GM12878 (cell line): Measurements from ENCODE around the gene TMEM44. TPM values are rescaled to one million over a fixed set of nuclear protein-coding genes. Genes with fewer than 3 reads are reported as not detected.

Experiments
- ATAC-seq: fragments of 200-7000 bp; cut with Tn5 transposase; 3 replicates; pipeline ENCODE4 v1.9.1; 2020; ENCODE audit warnings: mild to moderate bottlenecking, moderate library complexity
- BruUV-seq: library from RNA; stranded (reverse); fragments of 400-500 nt; replicated peaks from 2 replicates; lab custom pipeline; 2021; lab: Mats Ljungman, UMichigan
- CTCF ChIA-PET: fragments of 300-600 bp; sonication (Branson Sonifier 250); formaldehyde crosslinking; extraction: SDS; loops from one replicate; lab custom pipeline; 2021; ENCODE audit warnings: inconsistent platforms; lab: Yijun Ruan, JAX
- POLR2A ChIA-PET: fragments of 350-600 bp; formaldehyde crosslinking; extraction: SDS; loops from one replicate; lab custom pipeline; 2021; ENCODE audit warnings: inconsistent platforms; lab: Charles Lee
- RAD21 ChIA-PET: fragments of 300-600 bp; sonication (Branson Sonifier 250); formaldehyde crosslinking; loops from one replicate; lab custom pipeline; 2023; ENCODE audit warnings: antibody characterized with exemption; ENCODE audit not compliant: unreplicated experiment; lab: Charles Lee
- SMC1A ChIA-PET: fragments of 300-600 bp; sonication (Branson Sonifier 250); formaldehyde crosslinking; loops from one replicate; lab custom pipeline; 2023; ENCODE audit not compliant: unreplicated experiment, uncharacterized antibody; lab: Charles Lee
- DNase-seq: peaks from one replicate; pipeline ENCODE4 v3.0.0-alpha.2; 2011; ENCODE audit warnings: low read depth, low spot score
- FAIRE-seq: peaks from 3 replicates; lab custom pipeline; 2011; peaks lifted over from hg19 to GRCh38; lab: Jason Lieb, UNC
- H2AFZ ChIP-seq: 2 replicates; pipeline ENCODE4 v1.6.0; 2011; ENCODE audit warnings: low read depth, low read length, control low read depth; ENCODE audit not compliant: control insufficient read depth
- H3K27ac ChIP-seq: 2 replicates; pipeline ENCODE4 v1.5.1; 2011; ENCODE audit warnings: control low read depth; ENCODE audit not compliant: control insufficient read depth, insufficient read depth
- H3K27me3 ChIP-seq, 2 experiments: replicated peaks in 1 of 2; 2 replicates each; pipeline versions ENCODE4 v1.6.0 to v1.6.1; 2011; ENCODE audit warnings: low read length in 1 of 2; ENCODE audit not compliant: control insufficient read depth in 2 of 2, insufficient read depth in 2 of 2
- H3K36me3 ChIP-seq, 2 experiments: 2 replicates each; pipeline ENCODE4 v1.5.1; 2011; ENCODE audit warnings: low read length in 1 of 2; ENCODE audit not compliant: control insufficient read depth in 2 of 2, insufficient read depth in 2 of 2
- H3K4me1 ChIP-seq: 2 replicates; pipeline ENCODE4 v1.6.1; 2011; ENCODE audit warnings: mild to moderate bottlenecking, low read length, moderate library complexity, mixed read lengths; ENCODE audit not compliant: control insufficient read depth, insufficient read depth
- H3K4me2 ChIP-seq: 2 replicates; pipeline ENCODE4 v1.6.0; 2011; ENCODE audit warnings: control low read depth; ENCODE audit not compliant: control insufficient read depth, insufficient read depth
- H3K4me3 ChIP-seq: fragments of 200-600 bp; sonication (generic); 2 replicates; pipeline ENCODE4 v1.5.1; 2016
- H3K79me2 ChIP-seq: 2 replicates; pipeline ENCODE4 v1.6.0; 2011; ENCODE audit warnings: low read length; ENCODE audit not compliant: control insufficient read depth, insufficient read depth
- H3K9ac ChIP-seq: 2 replicates; pipeline ENCODE4 v1.8.0; 2011; ENCODE audit warnings: low read length, control low read depth, mixed read lengths; ENCODE audit not compliant: control insufficient read depth, insufficient read depth
- H3K9me3 ChIP-seq: replicated peaks from 3 replicates; pipeline ENCODE4 v1.5.1; 2011; ENCODE audit warnings: mild to moderate bottlenecking, low read length; ENCODE audit not compliant: control insufficient read depth, insufficient read depth
- H4K20me1 ChIP-seq: 2 replicates; pipeline ENCODE4 v1.6.0; 2011; ENCODE audit not compliant: control insufficient read depth, insufficient read depth
- IRF4 ChIP-seq: IDR thresholded peaks from 2 replicates; pipeline ENCODE4 v1.6.1; 2011; ENCODE audit warnings: low read depth, low read length
- NR2F1 ChIP-seq: fragments of 450-650 bp; conservative IDR thresholded peaks from 2 replicates; pipeline ENCODE4 v1.6.1; 2017; ENCODE audit warnings: mild to moderate bottlenecking
- SMARCA5 ChIP-seq: fragments of 450-650 bp; IDR thresholded peaks from 2 replicates; pipeline ENCODE4 v1.6.1; 2017; ENCODE audit warnings: mild to moderate bottlenecking
- SP1 ChIP-seq: IDR thresholded peaks from one replicate; pipeline ENCODE4 v1.6.1; 2011; ENCODE audit warnings: low read depth, low read length
- SPI1 ChIP-seq: IDR thresholded peaks from 2 replicates; pipeline ENCODE4 v1.6.1; 2011; ENCODE audit warnings: low read depth, mild to moderate bottlenecking, low read length, moderate library complexity, borderline replicate concordance; ENCODE audit not compliant: insufficient read depth
- SRF ChIP-seq, 2 experiments: IDR thresholded peaks; 2 replicates each; pipeline ENCODE4 v1.6.1; 2011; ENCODE audit warnings: low read depth in 2 of 2, low read length in 2 of 2, mild to moderate bottlenecking in 1 of 2, moderate library complexity in 1 of 2
- YY1 ChIP-seq: IDR thresholded peaks from 2 replicates; pipeline ENCODE4 v1.6.1; 2011; ENCODE audit warnings: low read depth, mild to moderate bottlenecking, low read length
- WGBS: methylation state at CpG from one replicate; pipeline ENCODE4 v1.1.6; 2016; ENCODE audit warnings: low lambda C conversion rate; ENCODE audit not compliant: insufficient replicate concordance, insufficient coverage; ENCODE audit errors: missing lambda C conversion rate; 5-methylcytosine and 5-hydroxymethylcytosine counted together
- in situ Hi-C: fragments of 300-500 bp; cut with MboI; formaldehyde crosslinking; loops from 9 replicates; pipeline ENCODE4 v1.14.3; 2018; ENCODE audit warnings: mixed read lengths
- intact Hi-C: fragments of 100-400 bp; cut with micrococcal nuclease; formaldehyde crosslinking; loops from one replicate; pipeline ENCODE4 v1.14.2; 2022; ENCODE audit not compliant: unreplicated experiment
- polyA plus RNA-seq, 11 experiments: library from polyadenylated mRNA; depleted of rRNA in 4 of 11; unstranded in 6 of 11; stranded (reverse) in 5 of 11; fragments of >200 nt; fragmentation: Nextera tagmentation in 4 of 11; fragmentation: Illumina TruSeq in 1 of 11; extraction: Ambion mirVana in 4 of 11; extraction: Trizol in 1 of 11; gene quantifications; 1 replicate in 1 of 11; 2 replicates in 10 of 11; pipeline versions ENCODE4 v1.2.1 to v1.2.3, GENCODE V29; 2011 to 2016; ENCODE audit warnings: inconsistent platforms in 2 of 11, missing spikeins in 2 of 11, low read depth in 1 of 11
- total RNA-seq, 4 experiments: library from RNA; depleted of rRNA in 3 of 4; stranded (reverse); fragments of >200 nt in 3 of 4; fragmentation: Illumina TruSeq in 1 of 4; extraction: Trizol in 1 of 4; gene quantifications; 2 replicates each; pipeline versions ENCODE4 v1.2.1 to v1.2.3, GENCODE V29; 2013 to 2021

TMEM44 gene
- total and polyA plus RNA-seq, 10 of the 15 experiments (the other 5 are each of a cell fraction or from before 2014, with no cell fraction given) = 0.57 to 8.3 (median 3.6) TPM

- Histone ChIP-seq H3K27ac (no peak overlapping the region), H3K4me3 (no peak overlapping the region), H3K79me2 (no peaks in the 10 kb centered on the region; the same call in 1 of the 2 replicates), H3K9ac (no peak overlapping the region), H3K4me2 (peak overlapping the region; percentile 33; the same call in 1 of the 2 replicates), H3K36me3 (no peaks in the 10 kb centered on the region), H4K20me1 (no peaks in the 10 kb centered on the region), H2AFZ (peak overlapping the region; percentile 68), H3K27me3 (peaks cover 0 to 3% of the 10 kb centered on the region in 2 experiments; a peak in 2 of 4 replicates), H3K9me3 (no peaks in the 10 kb centered on the region), H3K4me1 (peaks cover 32% of the 10 kb centered on the region)
- ChIA-PET POLR2A (interaction anchor here (0.6 to 1.4 kb wide), 6 partner anchors 10 to 578 kb away, joined by 3 to 5 read pairs (median 4); partner anchors contain the start of gene LSG1), SMC1A (interaction anchor here (0.5 to 3.5 kb wide), 33 partner anchors 8 to 844 kb away, joined by 3 to 41 read pairs (median 4); partner anchors contain the start of genes LSG1 and XXYLT1), CTCF (interaction anchor here (0.6 to 4.1 kb wide), 55 partner anchors 9 to 841 kb away, joined by 3 to 96 read pairs (median 4); partner anchors contain the start of genes LSG1 and XXYLT1), RAD21 (interaction anchor here (0.6 to 2.8 kb wide), 34 partner anchors 9 to 857 kb away, joined by 3 to 69 read pairs (median 4); partner anchors contain the start of genes LSG1 and XXYLT1)
- no TSS peak for BruUV-seq
- intact Hi-C loops (loop anchor here (1.0 to 5.0 kb wide), 4 partner anchors 320 to 840 kb away; no protein-coding TSS in a partner anchor), in situ Hi-C loops (loop anchor here (10.0 kb wide), 1 partner anchor 443 kb away; no protein-coding TSS in a partner anchor)
- WGBS = 15% methylated on average over 4 of the region's 4 CpGs
- ATAC-seq = no peak
- DNase-seq = no peak
- TF ChIP-seq SP1 = no peak
- FAIRE-seq = no peak
These were observed 49.0 kb upstream of the TMEM44 start for GRCh38 chr3:194682189-194682693.

DNA sequence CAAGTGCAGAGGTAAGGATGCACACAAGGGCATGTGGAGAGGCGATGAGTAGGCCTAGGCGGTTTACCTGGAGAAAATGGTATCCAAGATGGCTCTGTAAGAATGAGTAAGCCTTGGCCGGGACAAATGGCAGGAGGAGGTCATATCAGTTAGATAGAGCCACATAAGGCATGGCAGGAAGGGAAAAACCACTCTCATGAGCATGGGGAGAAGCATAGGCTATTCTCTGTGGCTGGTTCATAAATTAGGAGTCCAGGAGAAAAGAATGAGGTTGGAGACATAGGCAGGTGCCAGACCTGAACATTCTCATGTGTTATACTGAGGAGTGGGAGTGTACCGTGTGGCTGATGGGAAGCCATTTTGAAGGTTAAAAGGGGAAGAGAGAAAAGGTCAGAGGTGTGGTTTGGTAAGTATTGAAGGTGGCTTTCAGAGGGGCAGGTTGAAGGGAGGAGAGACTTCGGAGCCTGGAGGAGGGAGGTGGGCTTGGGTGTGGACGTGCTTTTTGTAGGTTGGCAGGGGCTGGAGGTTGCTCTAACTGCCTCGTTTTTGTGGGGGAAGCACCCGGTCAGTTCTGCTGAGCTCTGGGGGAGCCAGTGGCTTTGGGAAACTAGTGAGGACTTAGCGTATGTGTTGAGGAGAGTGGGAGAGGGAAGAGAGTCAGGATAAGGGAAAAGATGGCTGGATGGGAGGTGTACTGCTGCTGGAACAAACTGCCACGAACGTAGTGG lies 47.8 kb upstream of the TMEM44 start:
- Histone ChIP-seq H3K4me2 (no peak overlapping the region), H4K20me1 (no peaks in the 10 kb centered on the region), H3K36me3 (no peaks in the 10 kb centered on the region), H3K4me1 (peaks cover 22% of the 10 kb centered on the region), H3K79me2 (no peaks in the 10 kb centered on the region; the same call in 1 of the 2 replicates), H3K9ac (no peak overlapping the region), H3K4me3 (no peak overlapping the region), H3K9me3 (no peaks in the 10 kb centered on the region), H3K27me3 (no peaks in the 10 kb centered on the region; a peak in 1 of 4 replicates), H2AFZ (peak overlapping the region; percentile 57), H3K27ac (no peak overlapping the region)
- FAIRE-seq (no peak), DNase-seq (no peak), ATAC-seq (0 out of 3 replicates have a peak, but pooled peaks have one; percentile 11)
- intact Hi-C loops (loop anchor here (5.0 kb wide), 1 partner anchor 841 kb away; no protein-coding TSS in a partner anchor), in situ Hi-C loops (loop anchor here (10.0 kb wide), 1 partner anchor 444 kb away; no protein-coding TSS in a partner anchor)
- ChIA-PET RAD21 (no interaction called here), POLR2A (interaction anchor here (1.4 kb wide), 1 partner anchor 9 kb away, joined by 4 read pairs; the partner anchor contains the start of gene LSG1), SMC1A (interaction anchor here (0.6 to 3.5 kb wide), 5 partner anchors 10 to 842 kb away, joined by 3 to 24 read pairs (median 3); no protein-coding TSS in a partner anchor), CTCF (interaction anchor here (1.0 to 4.1 kb wide), 7 partner anchors 8 to 590 kb away, joined by 3 to 96 read pairs (median 33); partner anchors contain the start of genes LSG1 and XXYLT1)
- no TSS peak for BruUV-seq
- TF ChIP-seq NR2F1 (peak; percentile 35; the same call in 1 of the 2 replicates), SRF (IDR thresholded peaks at IDR 0.05; ENCODE audit: low read depth in 2 of 2, low read length in 2 of 2) (0 out of 4 replicates have a peak, but pooled peaks of 1 of the 2 experiments have one; percentile 60), SPI1 (peak; percentile 67; the same call in 1 of the 2 replicates), SMARCA5 (no peak), IRF4 (no peak), YY1 (peak; percentile 46; the same call in 1 of the 2 replicates)
- WGBS = 50% methylated on average over 11 of the region's 11 CpGs
